Stimulated activated CD4-positive, alpha-beta T cell treated with anti-CD3 and anti-CD28 coated beads, Interleukin-15, amount 100 ng/mL, for 1 hour (primary cell): ENCODE data around the gene PTPRN2.
"Not testable (repeated sequence)": the region's sequence is repeated elsewhere in the genome, so short reads cannot be mapped to it uniquely, and the experiment has no call there.

ENCODE experiments used
- DNase-seq, 2 donors: peaks; one replicate each; pipeline ENCODE4 v3.0.0-alpha.2; 2020; ENCODE audit warnings: low read depth in 1 of 2, low spot score in 1 of 2

PTPRN2 gene

GRCh38 chr7:157903710-157904109 is 683.9 kb downstream of the PTPRN2 start:
- no peak for DNase-seq

- DNase-seq, result no peak
These were observed 684.3 kb downstream of the PTPRN2 start for GRCh38 chr7:157903296-157903695.

GRCh38 chr7:157901816-157902610 is 685.6 kb downstream of the PTPRN2 start:
- not testable (repeated sequence) for DNase-seq

- no peak for DNase-seq
These were observed 686.5 kb downstream of the PTPRN2 start for GRCh38 chr7:157901166-157901565.

GRCh38 chr7:157900556-157900955 is 687.1 kb downstream of the PTPRN2 start:
- DNase-seq, result no peak

GRCh38 chr7:157900011-157900410 is 687.6 kb downstream of the PTPRN2 start:
- DNase-seq, result no peak

- no peak for DNase-seq
These were observed 688.7 kb downstream of the PTPRN2 start for GRCh38 chr7:157898802-157899505.

- DNase-seq, result no peak
These were observed 689.4 kb downstream of the PTPRN2 start for GRCh38 chr7:157898261-157898660.

GRCh38 chr7:157897681-157898080 is 689.9 kb downstream of the PTPRN2 start:
- no peak for DNase-seq

- no peak for DNase-seq
These were observed 690.7 kb downstream of the PTPRN2 start for GRCh38 chr7:157896774-157897555.

- DNase-seq, result not testable (repeated sequence)
These were observed 691.3 kb downstream of the PTPRN2 start for GRCh38 chr7:157896376-157896675.

GRCh38 chr7:157895520-157896375 is 691.9 kb downstream of the PTPRN2 start:
- DNase-seq, result no peak

GRCh38 chr7:157895098-157895497 is 692.5 kb downstream of the PTPRN2 start:
- DNase-seq, result not testable (repeated sequence)

- DNase-seq, result no peak
These were observed 694.0 kb downstream of the PTPRN2 start for GRCh38 chr7:157893535-157894044.

GRCh38 chr7:157892751-157893523 is 694.7 kb downstream of the PTPRN2 start:
- no peak for DNase-seq

- no peak for DNase-seq
These were observed 696.7 kb downstream of the PTPRN2 start for GRCh38 chr7:157890921-157891401.

- DNase-seq, result no peak
These were observed 698.1 kb downstream of the PTPRN2 start for GRCh38 chr7:157889480-157889879.

GRCh38 chr7:157888579-157888978 is 699.0 kb downstream of the PTPRN2 start:
- no peak for DNase-seq

- DNase-seq, result no peak
These were observed 700.2 kb downstream of the PTPRN2 start for GRCh38 chr7:157887400-157887799.

- DNase-seq, result no peak
These were observed 700.9 kb downstream of the PTPRN2 start for GRCh38 chr7:157886711-157887110.
